C1 segment of cervical spinal cord (tissue), 14 donors: ENCODE measurements around the gene METTL5.
"Not testable (repeated sequence)": the region's sequence is repeated elsewhere in the genome, so short reads cannot be mapped to it uniquely, and the experiment has no call there.

Experiments
- DNase-seq, 14 donors: peaks; one replicate each; lab custom pipeline; 2025; lab: John Stamatoyannopoulos, UW

Gene METTL5

GRCh38 chr2:169834401-169834800 is 9.7 kb upstream of the METTL5 start:
- DNase-seq: no peak

- peak in 12 of 14 donors; percentile 7 to 66 (median 42) for DNase-seq
These were observed 3.6 kb upstream of the METTL5 start for GRCh38 chr2:169828141-169828811.

- DNase-seq: peak; percentile 22 to 90 (median 78)
These were observed 2.8 kb upstream of the METTL5 start, which contains the start of gene UBR3 for GRCh38 chr2:169827272-169828140. UBR3 (plus strand) TSS chr2:169827454; CDS start chr2:169827508, 54 bp downstream.

- no peak for DNase-seq
These were observed 721 bp downstream of the METTL5 start for GRCh38 chr2:169823996-169824372.

- no peak for DNase-seq
These were observed 1.8 kb downstream of the METTL5 start for GRCh38 chr2:169822785-169823392.

- DNase-seq: no peak
These were observed 2.7 kb downstream of the METTL5 start for GRCh38 chr2:169822036-169822435.

GRCh38 chr2:169820101-169820500 is 4.6 kb downstream of the METTL5 start:
- not testable (repeated sequence) for DNase-seq

GRCh38 chr2:169819106-169819505 is 5.6 kb downstream of the METTL5 start:
- DNase-seq: no peak

GRCh38 chr2:169818241-169818640 is 6.5 kb downstream of the METTL5 start:
- no peak for DNase-seq

- not testable (repeated sequence) for DNase-seq
These were observed 7.3 kb downstream of the METTL5 start for GRCh38 chr2:169817369-169817768.

GRCh38 chr2:169816961-169817360 is 7.7 kb downstream of the METTL5 start:
- not testable (repeated sequence) for DNase-seq

GRCh38 chr2:169815849-169816248 is 8.9 kb downstream of the METTL5 start:
- no peak for DNase-seq

- DNase-seq: no peak
These were observed 16.5 kb downstream of the METTL5 start for GRCh38 chr2:169808221-169808620.

- no peak for DNase-seq
These were observed 18.1 kb downstream of the METTL5 start for GRCh38 chr2:169806586-169806985.

- no peak for DNase-seq
These were observed 21.2 kb downstream of the METTL5 start for GRCh38 chr2:169803480-169803879.

GRCh38 chr2:169798718-169799592 is 25.8 kb downstream of the METTL5 start, which contains the start of gene SSB:
SSB (plus strand) TSS chr2:169798871; CDS start chr2:169800961, 2,090 bp downstream.
- peak; percentile 21 to 92 (median 82) for DNase-seq

- DNase-seq: no peak
These were observed 26.3 kb downstream of the METTL5 start for GRCh38 chr2:169798397-169798717.

GRCh38 chr2:169797601-169798000 is 27.1 kb downstream of the METTL5 start:
- DNase-seq: no peak

GRCh38 chr2:169796441-169796840 is 28.3 kb downstream of the METTL5 start:
- DNase-seq: no peak

GRCh38 chr2:169795181-169795580 is 29.5 kb downstream of the METTL5 start:
- no peak for DNase-seq

GRCh38 chr2:169790581-169790980 is 34.1 kb downstream of the METTL5 start:
- DNase-seq: no peak
